Adipocyte (in vitro differentiated cells): ENCODE results near the gene MFNG.
A peak's percentile ranks its signal among the peaks of the same experiment; 100 is the strongest.

Source experiments
- DNase-seq: peaks from one replicate; pipeline ENCODE4 v3.0.0-alpha.2; 2015; ENCODE audit warnings: low read depth
- H3K27me3 ChIP-seq: replicated peaks from 2 replicates; pipeline ENCODE4 v1.7.0; 2013; ENCODE audit warnings: mild to moderate bottlenecking, low read length, moderate library complexity; ENCODE audit not compliant: control insufficient read depth, insufficient read depth
- H3K36me3 ChIP-seq: 2 replicates; pipeline ENCODE4 v1.7.0; 2013; ENCODE audit warnings: low read length, mild to moderate bottlenecking, moderate library complexity; ENCODE audit not compliant: control insufficient read depth, insufficient read depth, severe bottlenecking
- H3K4me1 ChIP-seq: 2 replicates; pipeline ENCODE4 v1.7.0; 2013; ENCODE audit warnings: mild to moderate bottlenecking, low read length, moderate library complexity; ENCODE audit not compliant: control insufficient read depth, insufficient read depth
- H3K4me3 ChIP-seq: 2 replicates; pipeline ENCODE4 v1.7.0; 2013; ENCODE audit warnings: mild to moderate bottlenecking, low read length, moderate library complexity
- H3K9ac ChIP-seq: 2 replicates; pipeline ENCODE4 v1.7.0; 2013; ENCODE audit warnings: mild to moderate bottlenecking, low read length, moderate library complexity
- H3K9me3 ChIP-seq: 2 replicates; pipeline ENCODE4 v1.7.0; 2013; ENCODE audit warnings: mild to moderate bottlenecking, low read length, moderate library complexity; ENCODE audit not compliant: control insufficient read depth

Gene MFNG

GRCh38 chr22:37501610-37502341 lies 15.6 kb upstream of the MFNG start:
- H3K9ac ChIP-seq, result no peak overlapping the region
- no peaks in the 10 kb centered on the region for H3K9me3 ChIP-seq
- H3K27me3 ChIP-seq, result no peaks in the 10 kb centered on the region
- peaks cover 20% of the 10 kb centered on the region for H3K4me1 ChIP-seq
- no peak overlapping the region for H3K4me3 ChIP-seq
- no peak for DNase-seq
- peaks cover 4% of the 10 kb centered on the region for H3K36me3 ChIP-seq

GRCh38 chr22:37500745-37501609 lies 14.8 kb upstream of the MFNG start:
- no peaks in the 10 kb centered on the region for H3K9me3 ChIP-seq
- no peak overlapping the region for H3K9ac ChIP-seq
- H3K4me3 ChIP-seq, result no peak overlapping the region
- peaks cover 20% of the 10 kb centered on the region for H3K4me1 ChIP-seq
- no peak for DNase-seq
- H3K36me3 ChIP-seq, result peaks cover 4% of the 10 kb centered on the region
- H3K27me3 ChIP-seq, result no peaks in the 10 kb centered on the region

GRCh38 chr22:37499789-37500540 lies 13.8 kb upstream of the MFNG start:
- no peak overlapping the region for H3K9ac ChIP-seq
- H3K4me3 ChIP-seq, result no peak overlapping the region
- no peaks in the 10 kb centered on the region for H3K27me3 ChIP-seq
- peaks cover 4% of the 10 kb centered on the region for H3K36me3 ChIP-seq
- DNase-seq, result no peak
- no peaks in the 10 kb centered on the region for H3K9me3 ChIP-seq
- H3K4me1 ChIP-seq, result peaks cover 20% of the 10 kb centered on the region

DNA sequence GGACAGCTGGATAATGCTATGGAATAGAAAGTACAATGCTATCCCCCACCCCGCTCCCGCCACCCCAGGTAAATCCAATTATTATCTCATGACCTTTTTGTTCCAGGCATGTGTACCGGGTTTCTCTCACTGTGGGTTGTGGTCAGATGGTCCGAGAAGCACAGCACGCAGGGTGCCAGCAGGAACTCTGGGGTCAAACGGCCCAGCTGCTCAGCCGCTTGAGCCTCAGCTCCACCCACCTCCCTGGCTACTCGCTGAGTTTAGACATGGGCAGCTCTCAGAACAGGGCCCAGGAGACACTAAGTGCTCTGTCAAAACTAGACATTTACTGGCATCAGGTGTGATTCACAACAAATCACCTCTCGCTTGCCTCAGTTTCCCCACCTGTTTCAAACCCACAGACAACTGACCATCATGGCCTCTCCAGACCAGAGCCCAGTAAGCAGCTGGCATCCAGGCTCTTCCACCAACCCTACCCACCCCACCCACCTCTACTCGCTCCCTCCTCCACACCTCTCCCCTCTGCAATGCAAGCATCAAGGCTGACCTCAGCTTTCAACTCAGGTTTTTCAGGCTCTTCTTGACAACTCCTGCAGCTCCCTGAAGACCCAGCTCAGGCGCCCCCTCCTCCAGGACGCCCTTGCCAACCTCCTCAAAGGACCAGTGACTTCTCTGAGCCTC lies 13.0 kb upstream of the MFNG start:
- Histone ChIP-seq H3K9me3 (no peaks in the 10 kb centered on the region), H3K4me1 (peaks cover 20% of the 10 kb centered on the region), H3K36me3 (no peaks in the 10 kb centered on the region), H3K4me3 (no peak overlapping the region), H3K9ac (no peak overlapping the region), H3K27me3 (no peaks in the 10 kb centered on the region)
- no peak for DNase-seq

- DNase-seq, result no peak
- Histone ChIP-seq H3K9ac (no peak overlapping the region), H3K9me3 (no peaks in the 10 kb centered on the region), H3K27me3 (no peaks in the 10 kb centered on the region), H3K4me3 (no peak overlapping the region), H3K4me1 (peaks cover 20% of the 10 kb centered on the region), H3K36me3 (no peaks in the 10 kb centered on the region)
These were observed 12.2 kb upstream of the MFNG start for GRCh38 chr22:37498289-37498909.

- H3K27me3 ChIP-seq, result no peaks in the 10 kb centered on the region
- H3K9me3 ChIP-seq, result no peaks in the 10 kb centered on the region
- H3K4me1 ChIP-seq, result peaks cover 23% of the 10 kb centered on the region
- no peak overlapping the region for H3K4me3 ChIP-seq
- DNase-seq, result peak; percentile 78
- H3K9ac ChIP-seq, result no peak overlapping the region
- no peaks in the 10 kb centered on the region for H3K36me3 ChIP-seq
These were observed 10.9 kb upstream of the MFNG start for GRCh38 chr22:37497062-37497599.

DNA sequence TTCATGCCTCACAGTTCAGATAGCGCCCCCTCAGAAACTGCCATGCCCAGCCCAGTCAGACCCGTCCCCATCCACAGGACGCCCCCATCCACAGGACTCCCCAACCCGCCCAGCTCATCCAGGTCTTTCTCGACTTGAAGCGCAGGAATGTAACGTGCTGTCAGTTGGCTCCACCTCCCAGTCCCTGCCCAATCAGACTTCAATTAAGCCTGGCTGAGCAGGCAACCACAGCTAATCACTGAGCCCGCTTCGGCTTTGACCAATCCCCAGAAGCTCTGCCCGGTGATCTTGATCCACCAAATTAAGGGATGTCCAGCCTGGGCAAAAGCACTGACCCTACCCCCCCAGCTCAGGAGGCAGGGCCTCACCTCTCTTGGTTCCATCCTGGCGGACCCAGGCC lies 10.5 kb upstream of the MFNG start:
- Histone ChIP-seq H3K36me3 (no peaks in the 10 kb centered on the region), H3K9me3 (no peaks in the 10 kb centered on the region), H3K4me3 (no peak overlapping the region), H3K27me3 (no peaks in the 10 kb centered on the region), H3K4me1 (peaks cover 19% of the 10 kb centered on the region), H3K9ac (no peak overlapping the region)
- DNase-seq, result peak; percentile 32

DNA sequence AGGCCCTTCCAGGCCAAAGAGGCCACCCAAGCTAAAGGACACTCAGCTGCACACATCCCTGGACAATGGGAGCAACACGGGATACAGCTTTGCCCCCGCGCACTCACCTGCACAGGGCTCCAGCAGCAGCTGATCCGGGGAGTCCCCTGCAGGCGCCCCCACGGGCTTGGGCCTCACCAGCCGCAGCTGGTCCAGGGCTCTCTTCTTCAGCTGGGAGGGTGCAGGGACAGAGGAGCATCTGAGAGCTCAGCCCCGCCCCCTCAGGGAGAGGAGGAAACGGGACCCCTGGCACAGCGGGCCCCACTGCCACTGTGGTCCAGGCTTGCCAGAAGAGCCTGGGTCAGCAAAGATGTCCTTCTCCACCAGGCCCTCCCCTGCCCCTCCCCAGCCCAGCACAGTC lies 7.8 kb upstream of the MFNG start:
- Histone ChIP-seq H3K4me1 (peaks cover 12% of the 10 kb centered on the region), H3K9me3 (no peaks in the 10 kb centered on the region), H3K36me3 (no peaks in the 10 kb centered on the region), H3K9ac (no peak overlapping the region), H3K4me3 (no peak overlapping the region), H3K27me3 (no peaks in the 10 kb centered on the region)
- DNase-seq, result no peak

GRCh38 chr22:37492428-37493344 lies 6.5 kb upstream of the MFNG start:
- DNase-seq, result peak; percentile 49
- Histone ChIP-seq H3K9ac (no peak overlapping the region), H3K36me3 (no peaks in the 10 kb centered on the region), H3K9me3 (no peaks in the 10 kb centered on the region), H3K4me1 (peaks cover 12% of the 10 kb centered on the region), H3K27me3 (no peaks in the 10 kb centered on the region), H3K4me3 (no peak overlapping the region)
